ENCODE data around the gene FAF1.

- no peak for TF ChIP-seq CTCF (IDR thresholded peaks at IDR 0.05)
- no peak for TF ChIP-seq POLR2A (IDR thresholded peaks at IDR 0.05; ENCODE audit: low read depth)
Observed at GRCh38 chr1:50603274-50604271, 356.5 kb downstream of the FAF1 start.

All from esophagus muscularis mucosa (tissue), 3 donors.